HCT116 (cell line): ENCODE results near the gene ZNF777.

ENCODE experiments used
- CEBPB ChIP-seq: IDR thresholded peaks from 2 replicates; pipeline ENCODE4 v1.6.1; 2012; ENCODE audit warnings: low read depth
- EGR1 ChIP-seq: IDR thresholded peaks from 2 replicates; pipeline ENCODE4 v1.6.1; 2012; ENCODE audit warnings: low read depth
- EZH2 ChIP-seq: fragments of 200-600 bp; sonication (generic); IDR thresholded peaks from 2 replicates; pipeline ENCODE4 v1.6.1; 2017; ENCODE audit warnings: antibody characterized with exemption, mixed run types
- EZH2phosphoT487 ChIP-seq: fragments of 200-600 bp; IDR thresholded peaks from 2 replicates; pipeline ENCODE4 v1.6.1; 2018; ENCODE audit warnings: antibody characterized with exemption, borderline replicate concordance
- MAX ChIP-seq: IDR thresholded peaks from 2 replicates; pipeline ENCODE4 v1.6.1; 2012
- POLR2A ChIP-seq: IDR thresholded peaks from 2 replicates; pipeline ENCODE4 v1.7.0; 2011; ENCODE audit warnings: borderline replicate concordance; ENCODE audit not compliant: insufficient read depth, insufficient read length; ENCODE audit errors: extremely low read depth
- POLR2AphosphoS5 ChIP-seq: IDR thresholded peaks from 2 replicates; pipeline ENCODE4 v1.6.1; 2011; ENCODE audit warnings: mild to moderate bottlenecking, low read depth, low read length, moderate library complexity
- RAD21 ChIP-seq: IDR thresholded peaks from 2 replicates; pipeline ENCODE4 v1.6.1; 2012; ENCODE audit warnings: low read depth, mild to moderate bottlenecking
- ZNF274 ChIP-seq: fragments of 200-500 bp; sonication (Bioruptor generic); IDR thresholded peaks from 2 replicates; pipeline ENCODE4 v1.6.1; 2014; ENCODE audit warnings: mild to moderate bottlenecking, low read depth, low read length, inconsistent platforms
- TF ChIP-seq, protein P1 (sequence below), 3 experiments: fragments of 200-600 bp in 1 of 3; sonication (generic) in 1 of 3; IDR thresholded peaks in 2 of 3; conservative IDR thresholded peaks in 1 of 3; 2 replicates each; pipeline ENCODE4 v1.5.1; 2012 to 2017; ENCODE audit warnings: low read depth in 2 of 3, low read length in 2 of 3, antibody characterized with exemption in 1 of 3, borderline replicate concordance in 1 of 3, control low read depth in 1 of 3, mild to moderate bottlenecking in 1 of 3, mixed read lengths in 1 of 3, mixed run types in 1 of 3, moderate library complexity in 1 of 3; ENCODE audit not compliant: insufficient read depth in 1 of 3
- TF ChIP-seq, protein P2 (sequence below): IDR thresholded peaks from 2 replicates; pipeline ENCODE4 v1.6.1; 2011; ENCODE audit warnings: mild to moderate bottlenecking, low read length, moderate library complexity; ENCODE audit not compliant: insufficient replicate concordance; ENCODE audit errors: extremely low read depth

DNA sequence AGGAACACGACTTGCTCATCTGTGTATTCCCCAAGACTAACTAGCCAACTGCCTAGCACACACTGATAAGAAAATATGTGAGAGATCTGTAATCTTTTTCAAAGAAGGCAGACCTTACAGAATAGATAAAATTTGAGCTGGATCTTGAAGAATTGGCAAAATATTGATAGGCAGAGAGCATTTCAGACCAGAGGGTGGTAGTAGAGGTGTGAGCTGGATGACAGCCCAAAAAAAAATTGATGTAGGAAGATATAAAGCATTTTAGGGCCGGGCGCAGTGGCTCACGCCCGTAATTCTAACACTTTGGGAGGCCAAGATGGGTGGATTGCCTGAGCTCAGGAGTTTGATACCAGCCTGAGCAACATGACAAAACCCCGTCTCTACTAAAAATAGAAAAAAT lies 37.9 kb upstream of the ZNF777 start:
- TF ChIP-seq, protein P1, sequence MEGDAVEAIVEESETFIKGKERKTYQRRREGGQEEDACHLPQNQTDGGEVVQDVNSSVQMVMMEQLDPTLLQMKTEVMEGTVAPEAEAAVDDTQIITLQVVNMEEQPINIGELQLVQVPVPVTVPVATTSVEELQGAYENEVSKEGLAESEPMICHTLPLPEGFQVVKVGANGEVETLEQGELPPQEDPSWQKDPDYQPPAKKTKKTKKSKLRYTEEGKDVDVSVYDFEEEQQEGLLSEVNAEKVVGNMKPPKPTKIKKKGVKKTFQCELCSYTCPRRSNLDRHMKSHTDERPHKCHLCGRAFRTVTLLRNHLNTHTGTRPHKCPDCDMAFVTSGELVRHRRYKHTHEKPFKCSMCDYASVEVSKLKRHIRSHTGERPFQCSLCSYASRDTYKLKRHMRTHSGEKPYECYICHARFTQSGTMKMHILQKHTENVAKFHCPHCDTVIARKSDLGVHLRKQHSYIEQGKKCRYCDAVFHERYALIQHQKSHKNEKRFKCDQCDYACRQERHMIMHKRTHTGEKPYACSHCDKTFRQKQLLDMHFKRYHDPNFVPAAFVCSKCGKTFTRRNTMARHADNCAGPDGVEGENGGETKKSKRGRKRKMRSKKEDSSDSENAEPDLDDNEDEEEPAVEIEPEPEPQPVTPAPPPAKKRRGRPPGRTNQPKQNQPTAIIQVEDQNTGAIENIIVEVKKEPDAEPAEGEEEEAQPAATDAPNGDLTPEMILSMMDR (IDR thresholded peaks at IDR 0.05 in 2 of 3, conservative IDR thresholded peaks at IDR 0.05 in 1 of 3; ENCODE audit: borderline replicate concordance in 1 of 3, insufficient read depth in 1 of 3, low read depth in 2 of 3, low read length in 2 of 3), result peak in 1 of 3 experiments; percentile 26; a peak in 1 of 6 replicates
- TF ChIP-seq, protein P2, sequence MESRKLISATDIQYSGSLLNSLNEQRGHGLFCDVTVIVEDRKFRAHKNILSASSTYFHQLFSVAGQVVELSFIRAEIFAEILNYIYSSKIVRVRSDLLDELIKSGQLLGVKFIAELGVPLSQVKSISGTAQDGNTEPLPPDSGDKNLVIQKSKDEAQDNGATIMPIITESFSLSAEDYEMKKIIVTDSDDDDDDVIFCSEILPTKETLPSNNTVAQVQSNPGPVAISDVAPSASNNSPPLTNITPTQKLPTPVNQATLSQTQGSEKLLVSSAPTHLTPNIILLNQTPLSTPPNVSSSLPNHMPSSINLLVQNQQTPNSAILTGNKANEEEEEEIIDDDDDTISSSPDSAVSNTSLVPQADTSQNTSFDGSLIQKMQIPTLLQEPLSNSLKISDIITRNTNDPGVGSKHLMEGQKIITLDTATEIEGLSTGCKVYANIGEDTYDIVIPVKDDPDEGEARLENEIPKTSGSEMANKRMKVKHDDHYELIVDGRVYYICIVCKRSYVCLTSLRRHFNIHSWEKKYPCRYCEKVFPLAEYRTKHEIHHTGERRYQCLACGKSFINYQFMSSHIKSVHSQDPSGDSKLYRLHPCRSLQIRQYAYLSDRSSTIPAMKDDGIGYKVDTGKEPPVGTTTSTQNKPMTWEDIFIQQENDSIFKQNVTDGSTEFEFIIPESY, result no peak
- TF ChIP-seq RAD21 (peak; percentile 45), POLR2A (no peak), POLR2AphosphoS5 (no peak), ZNF274 (no peak), EZH2phosphoT487 (no peak), EZH2 (no peak), EGR1 (no peak), MAX (no peak), CEBPB (no peak)
